ENCODE measurements around the gene TAS2R20. TPM values are rescaled to one million over a fixed set of nuclear protein-coding genes. Genes with fewer than 3 reads are reported as not detected.

The TAS2R20 gene
- polyA plus RNA-seq, 3 donors = 0.09 to 0.28 TPM; not detected in 1

GRCh38 chr12:10966314-10966713 lies 31.8 kb downstream of the TAS2R20 start:
- no peak overlapping the region for H3K27ac ChIP-seq (ENCODE audit: low read depth, low read length)

DNA sequence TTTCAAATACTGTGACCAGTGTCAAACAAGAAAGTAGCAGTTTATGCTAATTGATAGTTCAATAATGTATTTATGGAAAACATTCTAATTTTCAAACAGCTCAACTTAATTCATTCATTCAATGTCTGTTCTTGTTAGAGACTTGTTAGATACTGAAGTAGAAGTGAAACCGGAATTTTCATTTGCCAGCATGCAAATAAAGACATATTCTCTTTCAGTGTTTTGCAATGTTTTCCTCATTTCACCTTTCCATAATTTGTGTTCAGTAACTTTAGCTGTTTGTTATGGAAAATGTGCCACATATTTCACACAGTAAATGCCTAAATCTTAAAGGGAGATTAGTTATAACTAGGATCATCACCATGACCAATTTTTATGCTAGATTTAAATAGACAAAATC lies 32.6 kb downstream of the TAS2R20 start:
- H3K27ac ChIP-seq (ENCODE audit: low read depth, low read length) = no peak overlapping the region
- WGBS, 3 donors = 89 to 100% (median 94%) methylated on average over 1 of the region's 1 CpG

DNA sequence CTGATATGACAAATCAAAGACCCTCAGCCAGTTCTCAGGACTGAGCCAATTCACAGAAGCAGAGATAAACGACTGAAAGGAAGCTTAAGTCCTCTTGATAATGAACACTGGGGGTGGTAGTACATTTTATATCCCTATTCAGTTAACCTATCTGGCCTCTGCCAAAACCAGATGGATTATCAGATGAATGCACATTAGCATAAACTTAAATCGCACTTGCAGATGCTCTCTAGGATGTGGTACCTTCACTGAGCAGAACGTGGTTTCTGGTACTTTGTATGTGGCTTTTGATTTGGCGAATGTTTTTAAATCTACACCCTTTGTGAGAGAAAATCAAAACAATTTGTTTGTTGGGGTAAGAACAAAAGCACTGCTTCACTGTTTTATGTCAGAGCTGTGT lies 37.9 kb downstream of the TAS2R20 start:
- WGBS, 3 donors = 72 to 84% (median 72%) methylated on average over 4 of the region's 4 CpGs

DNA sequence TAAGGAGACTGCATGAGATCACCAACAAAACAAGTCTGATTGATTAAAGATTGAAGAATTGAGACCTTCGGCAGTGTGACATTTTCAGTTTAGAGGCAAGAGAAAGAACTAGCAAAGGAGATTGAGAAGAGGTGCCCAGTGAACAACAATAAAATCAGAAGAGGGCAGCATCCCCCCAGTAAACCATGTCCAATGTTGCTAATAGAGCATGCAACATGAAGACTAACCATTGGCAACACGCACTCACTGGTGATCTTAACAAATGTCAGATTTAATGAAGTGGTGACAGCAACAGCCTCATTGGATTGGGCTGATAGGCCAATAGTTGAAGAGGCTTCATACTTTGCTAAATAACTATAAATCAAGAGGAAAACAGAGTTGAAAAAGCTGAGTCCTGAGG lies 38.3 kb downstream of the TAS2R20 start:
- no peak overlapping the region for H3K27ac ChIP-seq (ENCODE audit: low read depth, low read length)
- WGBS, 3 donors = 93 to 98% (median 94%) methylated on average over 2 of the region's 2 CpGs

More for the DNA sequence above, 37.9 kb downstream of the TAS2R20 start:
- H3K27ac ChIP-seq (ENCODE audit: low read depth, low read length) = no peak overlapping the region

DNA sequence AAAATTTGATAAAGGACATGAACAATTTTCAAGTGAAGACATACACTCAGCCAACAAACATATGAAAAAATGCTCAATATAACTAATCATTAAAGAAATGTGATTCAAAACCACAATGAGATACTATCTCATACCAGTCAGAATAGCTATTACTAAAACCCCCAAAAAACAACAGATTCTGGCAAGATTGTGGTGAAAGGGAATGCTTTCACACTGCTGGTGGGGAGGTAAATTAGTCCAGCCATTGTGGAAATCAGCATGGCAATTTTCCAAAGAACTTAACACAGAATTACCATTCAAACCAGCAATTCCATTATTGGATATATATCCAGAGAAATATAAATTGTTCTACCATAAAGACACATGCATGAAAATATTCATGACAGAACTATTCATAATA lies 40.4 kb downstream of the TAS2R20 start:
- no peak overlapping the region for H3K27ac ChIP-seq (ENCODE audit: low read depth, low read length)

DNA sequence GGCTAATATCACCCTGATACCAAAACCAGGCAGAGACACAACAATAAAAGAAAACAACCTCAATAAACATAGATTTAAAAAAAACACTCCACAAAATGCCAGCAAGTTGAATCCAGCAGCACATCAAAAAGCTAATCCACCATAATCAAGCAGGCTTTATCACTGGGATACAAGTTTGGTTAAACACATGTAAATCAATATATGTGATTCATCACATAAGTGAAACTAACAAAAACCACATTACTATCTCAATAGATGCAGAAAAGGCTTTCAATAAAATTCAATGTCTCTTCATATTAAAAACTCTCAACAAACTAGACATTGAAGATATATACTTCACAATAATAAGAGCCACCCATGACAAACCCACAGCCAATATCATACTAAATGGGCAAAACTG lies 42.0 kb downstream of the TAS2R20 start:
- H3K27ac ChIP-seq (ENCODE audit: low read depth, low read length) = no peak overlapping the region

- 95 to 99% (median 99%) methylated on average over 4 of the region's 4 CpGs for WGBS, 3 donors
- H3K27ac ChIP-seq (ENCODE audit: low read depth, low read length) = no peak overlapping the region
These were observed 45.5 kb downstream of the TAS2R20 start for GRCh38 chr12:10952645-10953044.

Other genes starting within 250 kb of the TAS2R20 start
- gene TAS2R7, start 195.7 kb downstream of the TAS2R20 start, polyA plus RNA-seq = not detected
- not detected for gene TAS2R8, start 191.0 kb downstream of the TAS2R20 start, polyA plus RNA-seq
- gene TAS2R9, start 188.1 kb downstream of the TAS2R20 start, polyA plus RNA-seq = under 1 TPM in 1 of 3 donors, not detected in 2; 0.90 TPM
- under 1 TPM in 1 of 3 donors, not detected in 2; 0.07 TPM for gene TAS2R10, start 171.9 kb downstream of the TAS2R20 start, polyA plus RNA-seq
- gene PRR4, start 148.8 kb downstream of the TAS2R20 start, polyA plus RNA-seq = 1 to 10 TPM in 2 of 3 donors, under 1 TPM in 1; 0.59 to 5.5 (median 1.0) TPM
- 1 to 10 TPM in 2 of 3 donors, under 1 TPM in 1; 0.79 to 1.3 (median 1.2) TPM for gene PRH1, start 114.0 kb downstream of the TAS2R20 start, polyA plus RNA-seq
- not detected for gene TAS2R13, start 88.7 kb downstream of the TAS2R20 start, polyA plus RNA-seq
- not detected for gene PRH2, start 69.1 kb downstream of the TAS2R20 start, polyA plus RNA-seq
- gene TAS2R14, start 59.0 kb downstream of the TAS2R20 start, polyA plus RNA-seq = under 1 TPM in 2 of 3 donors, not detected in 1; 0.28 to 0.46 TPM
- under 1 TPM in 2 of 3 donors, not detected in 1; 0.06 to 0.67 TPM for gene TAS2R50, start 11.4 kb downstream of the TAS2R20 start, polyA plus RNA-seq
- under 1 TPM in 1 of 3 donors, not detected in 2; 0.14 TPM for gene TAS2R19, start 24.3 kb upstream of the TAS2R20 start, polyA plus RNA-seq
- under 1 TPM; 0.06 to 0.67 (median 0.12) TPM for gene TAS2R31, start 33.1 kb upstream of the TAS2R20 start, polyA plus RNA-seq
- not detected for gene TAS2R46, start 64.0 kb upstream of the TAS2R20 start, polyA plus RNA-seq
- not detected for gene TAS2R43, start 94.0 kb upstream of the TAS2R20 start, polyA plus RNA-seq
- gene TAS2R30, start 136.3 kb upstream of the TAS2R20 start, polyA plus RNA-seq = under 1 TPM in 1 of 3 donors, not detected in 2; 0.03 TPM
- gene SMIM10L1, start 172.9 kb upstream of the TAS2R20 start, polyA plus RNA-seq = 10 to 100 TPM in 1 of 3 donors, 1 to 10 TPM in 2; 2.8 to 10.3 (median 6.6) TPM
- gene TAS2R42, start 188.6 kb upstream of the TAS2R20 start, polyA plus RNA-seq = not detected